OCI-LY1 (cell line): ENCODE measurements around the gene COL8A1.
"Not testable (repeated sequence)": the region's sequence is repeated elsewhere in the genome, so short reads cannot be mapped to it uniquely, and the experiment has no call there.

ENCODE experiments used
- H2AFZ ChIP-seq: fragments of 200-600 bp; sonication (generic), shearing (Covaris generic); 2 replicates; pipeline ENCODE4 v1.6.0; 2014; ENCODE audit warnings: antibody characterized with exemption, mild to moderate bottlenecking, low read length
- H3F3A ChIP-seq: fragments of 200-600 bp; sonication (generic), shearing (Covaris generic); 2 replicates; pipeline ENCODE4 v1.6.0; 2014; ENCODE audit warnings: mild to moderate bottlenecking, antibody characterized with exemption, low read length, moderate library complexity; ENCODE audit not compliant: insufficient read depth
- H3K27ac ChIP-seq: fragments of 200-600 bp; sonication (generic); 2 replicates; pipeline ENCODE4 v1.5.1; 2014; ENCODE audit warnings: low read length, mixed run types, mild to moderate bottlenecking, low read depth; ENCODE audit not compliant: poor library complexity, severe bottlenecking
- H3K27me3 ChIP-seq: fragments of 200-600 bp; sonication (generic); 2 replicates; pipeline ENCODE4 v1.6.0; 2014; ENCODE audit warnings: antibody characterized with exemption, mild to moderate bottlenecking, low read length, moderate library complexity; ENCODE audit not compliant: insufficient read depth
- H3K36me3 ChIP-seq: fragments of 200-600 bp; sonication (generic); 2 replicates; pipeline ENCODE4 v1.6.1; 2014; ENCODE audit warnings: mild to moderate bottlenecking, antibody characterized with exemption, low read length, moderate library complexity, mixed read lengths; ENCODE audit not compliant: insufficient read depth
- H3K4me1 ChIP-seq: fragments of 200-600 bp; sonication (generic); 2 replicates; pipeline ENCODE4 v1.5.1; 2014; ENCODE audit warnings: mild to moderate bottlenecking, low read length, moderate library complexity; ENCODE audit not compliant: insufficient read depth, severe bottlenecking
- H3K4me2 ChIP-seq: fragments of 200-600 bp; sonication (generic), shearing (Covaris generic); 2 replicates; pipeline ENCODE4 v1.6.1; 2014; ENCODE audit warnings: low read length
- H3K4me3 ChIP-seq: fragments of 200-600 bp; sonication (generic); 2 replicates; pipeline ENCODE4 v1.5.1; 2014; ENCODE audit warnings: low read length, low read depth, mild to moderate bottlenecking, mixed read lengths; ENCODE audit not compliant: poor library complexity, severe bottlenecking
- H3K79me2 ChIP-seq: fragments of 200-600 bp; shearing (Covaris generic); 2 replicates; pipeline ENCODE4 v1.6.1; 2016; ENCODE audit warnings: mixed run types, low read length, mixed read lengths; ENCODE audit not compliant: insufficient read depth
- H3K9ac ChIP-seq: fragments of 200-600 bp; sonication (generic), shearing (Covaris generic); 2 replicates; pipeline ENCODE4 v1.6.1; 2014; ENCODE audit warnings: mild to moderate bottlenecking, low read length, mixed read lengths
- H3K9me2 ChIP-seq: fragments of 200-600 bp; sonication (generic), shearing (Covaris generic); 2 replicates; pipeline ENCODE4 v1.6.1; 2014; ENCODE audit warnings: low read depth, mild to moderate bottlenecking, low read length, mixed read lengths
- H3K9me3 ChIP-seq: fragments of 200-600 bp; shearing (Covaris generic); 2 replicates; pipeline ENCODE4 v1.6.1; 2014; ENCODE audit warnings: low read length, mixed read lengths
- H4K20me1 ChIP-seq: fragments of 200-600 bp; sonication (generic), shearing (Covaris generic); 2 replicates; pipeline ENCODE4 v1.6.0; 2016; ENCODE audit warnings: mild to moderate bottlenecking, low read length; ENCODE audit not compliant: insufficient read depth
- EZH2 ChIP-seq: fragments of 200-600 bp; sonication (generic), shearing (Covaris generic); IDR thresholded peaks from 2 replicates; pipeline ENCODE4 v1.8.0; 2017; ENCODE audit warnings: borderline replicate concordance, mixed run types, mild to moderate bottlenecking, antibody characterized with exemption, low read length, moderate library complexity, mixed read lengths
- TF ChIP-seq, protein P1 (sequence below): fragments of 200-600 bp; sonication (generic), shearing (Covaris generic); IDR thresholded peaks from 2 replicates; pipeline ENCODE4 v1.5.1; 2017; ENCODE audit warnings: mild to moderate bottlenecking, antibody characterized with exemption, low read length, moderate library complexity, mixed read lengths

COL8A1 gene

DNA sequence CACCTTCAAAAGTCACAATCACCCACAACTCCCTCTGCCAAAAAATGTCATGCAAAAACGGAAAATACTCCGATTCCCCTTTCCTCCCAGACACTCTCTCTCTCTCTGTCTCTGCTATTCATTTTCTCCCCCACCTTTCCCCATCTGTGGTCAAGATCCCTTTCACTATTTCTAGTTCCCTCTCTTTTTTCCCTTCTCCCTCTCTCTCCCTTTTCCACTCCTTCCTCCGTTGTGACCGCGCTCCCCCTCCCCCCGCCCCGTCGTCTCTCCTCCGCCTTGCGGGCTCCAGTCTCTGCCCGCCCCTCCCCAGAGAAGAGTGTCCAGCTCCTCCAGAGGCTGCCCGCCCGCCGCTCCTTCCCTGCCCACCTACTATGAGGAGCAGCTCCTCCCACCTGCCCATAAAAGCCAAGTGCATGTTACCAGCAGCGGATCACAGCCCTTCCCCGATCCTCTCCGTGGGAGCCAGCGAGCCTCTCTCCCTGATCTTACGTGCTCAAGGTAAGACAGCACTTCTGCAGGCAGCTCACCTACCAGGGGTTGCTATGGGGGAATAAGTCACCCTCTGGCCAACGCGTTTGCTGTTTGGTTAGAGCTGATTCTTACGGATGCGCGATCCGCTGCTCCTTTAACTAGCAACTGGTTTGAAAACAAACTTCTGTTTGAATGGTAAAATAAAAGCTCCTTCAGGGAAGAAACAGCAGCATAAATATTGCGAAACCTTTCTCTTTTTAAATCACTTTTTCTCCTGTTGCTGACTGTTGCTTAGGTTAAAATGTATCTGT lies at the start of gene COL8A1:
TSS of gene COL8A1 (plus strand) at position 428 of the 782 bp plus-strand sequence. CDS start 152,089 bp downstream, outside the sequence.
- no peak within 1 kb of the TSS for H3K4me2 ChIP-seq
- H3F3A ChIP-seq, result no peaks in the 10 kb centered on the region
- H3K27me3 ChIP-seq, result no peaks in the 10 kb centered on the region
- no peaks in the 10 kb centered on the region for H3K36me3 ChIP-seq
- no peak within 1 kb of the TSS for H3K9ac ChIP-seq
- H3K79me2 ChIP-seq, result no peaks in the 10 kb centered on the region
- no peak within 1 kb of the TSS for H3K27ac ChIP-seq
- no peak within 1 kb of the TSS for H2AFZ ChIP-seq
- no peak within 1 kb of the TSS for H3K4me3 ChIP-seq
- TF ChIP-seq EZH2, result no peak
- TF ChIP-seq, protein P1, sequence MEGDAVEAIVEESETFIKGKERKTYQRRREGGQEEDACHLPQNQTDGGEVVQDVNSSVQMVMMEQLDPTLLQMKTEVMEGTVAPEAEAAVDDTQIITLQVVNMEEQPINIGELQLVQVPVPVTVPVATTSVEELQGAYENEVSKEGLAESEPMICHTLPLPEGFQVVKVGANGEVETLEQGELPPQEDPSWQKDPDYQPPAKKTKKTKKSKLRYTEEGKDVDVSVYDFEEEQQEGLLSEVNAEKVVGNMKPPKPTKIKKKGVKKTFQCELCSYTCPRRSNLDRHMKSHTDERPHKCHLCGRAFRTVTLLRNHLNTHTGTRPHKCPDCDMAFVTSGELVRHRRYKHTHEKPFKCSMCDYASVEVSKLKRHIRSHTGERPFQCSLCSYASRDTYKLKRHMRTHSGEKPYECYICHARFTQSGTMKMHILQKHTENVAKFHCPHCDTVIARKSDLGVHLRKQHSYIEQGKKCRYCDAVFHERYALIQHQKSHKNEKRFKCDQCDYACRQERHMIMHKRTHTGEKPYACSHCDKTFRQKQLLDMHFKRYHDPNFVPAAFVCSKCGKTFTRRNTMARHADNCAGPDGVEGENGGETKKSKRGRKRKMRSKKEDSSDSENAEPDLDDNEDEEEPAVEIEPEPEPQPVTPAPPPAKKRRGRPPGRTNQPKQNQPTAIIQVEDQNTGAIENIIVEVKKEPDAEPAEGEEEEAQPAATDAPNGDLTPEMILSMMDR, result no peak
- no peaks in the 10 kb centered on the region for H3K9me2 ChIP-seq
- no peaks in the 10 kb centered on the region for H3K4me1 ChIP-seq
- H4K20me1 ChIP-seq, result no peaks in the 10 kb centered on the region
- no peaks in the 10 kb centered on the region for H3K9me3 ChIP-seq

DNA sequence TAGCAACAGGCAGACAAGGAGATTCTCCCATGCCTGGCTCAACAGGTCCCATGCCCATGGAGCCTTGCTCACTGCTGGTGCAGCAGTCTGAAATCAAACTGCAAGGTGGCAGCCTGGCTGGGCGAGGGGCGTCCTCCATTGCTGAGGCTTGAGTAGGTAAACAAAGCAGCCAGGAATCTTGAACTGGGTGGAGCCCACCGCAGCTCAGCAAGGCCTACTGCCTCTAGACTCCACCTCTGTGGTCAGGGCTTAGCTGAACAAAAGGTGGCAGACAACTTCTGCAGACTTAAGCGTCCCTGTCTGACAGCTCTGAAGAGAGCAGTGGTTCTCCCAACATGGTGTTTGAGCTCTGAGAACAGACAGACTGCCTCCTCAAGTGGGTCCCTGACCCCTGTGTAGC lies 49.2 kb upstream of the COL8A1 start:
- not testable (repeated sequence) for H3K4me3 ChIP-seq, H3K27ac ChIP-seq, H3F3A ChIP-seq, H3K4me2 ChIP-seq, H3K9me3 ChIP-seq, H4K20me1 ChIP-seq, H3K4me1 ChIP-seq, H3K9ac ChIP-seq, H3K79me2 ChIP-seq, H2AFZ ChIP-seq, H3K27me3 ChIP-seq, H3K36me3 ChIP-seq, H3K9me2 ChIP-seq

DNA sequence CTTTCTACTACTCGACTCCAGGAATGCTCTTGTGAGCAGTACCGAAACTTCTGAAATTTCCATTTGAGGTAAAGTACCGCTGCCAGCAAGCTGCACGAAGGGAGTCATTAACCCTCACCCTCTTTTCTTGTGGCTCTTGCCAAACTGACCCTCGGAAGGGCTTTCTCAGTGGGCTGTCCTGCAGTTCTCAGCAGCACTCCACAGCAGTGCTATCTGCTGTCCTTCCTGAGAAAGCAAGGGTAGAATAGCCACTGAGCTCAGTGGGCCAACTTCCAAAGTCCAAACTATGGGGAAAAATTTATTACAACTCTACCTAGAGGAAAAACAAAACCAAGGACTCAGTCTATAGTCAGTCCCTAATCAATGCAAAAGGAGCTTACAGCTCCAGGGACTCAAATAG lies 38.5 kb upstream of the COL8A1 start:
- Histone ChIP-seq H3K9me3 (no peaks in the 10 kb centered on the region), H4K20me1 (no peaks in the 10 kb centered on the region), H3K4me3 (no peak overlapping the region), H3K36me3 (no peaks in the 10 kb centered on the region), H2AFZ (no peak overlapping the region), H3K27ac (no peak overlapping the region), H3K27me3 (no peaks in the 10 kb centered on the region), H3F3A (no peaks in the 10 kb centered on the region), H3K4me2 (no peak overlapping the region), H3K79me2 (no peaks in the 10 kb centered on the region), H3K9ac (no peak overlapping the region), H3K4me1 (no peaks in the 10 kb centered on the region), H3K9me2 (no peaks in the 10 kb centered on the region)
- TF ChIP-seq EZH2, result no peak
- TF ChIP-seq, protein P1, result no peak

DNA sequence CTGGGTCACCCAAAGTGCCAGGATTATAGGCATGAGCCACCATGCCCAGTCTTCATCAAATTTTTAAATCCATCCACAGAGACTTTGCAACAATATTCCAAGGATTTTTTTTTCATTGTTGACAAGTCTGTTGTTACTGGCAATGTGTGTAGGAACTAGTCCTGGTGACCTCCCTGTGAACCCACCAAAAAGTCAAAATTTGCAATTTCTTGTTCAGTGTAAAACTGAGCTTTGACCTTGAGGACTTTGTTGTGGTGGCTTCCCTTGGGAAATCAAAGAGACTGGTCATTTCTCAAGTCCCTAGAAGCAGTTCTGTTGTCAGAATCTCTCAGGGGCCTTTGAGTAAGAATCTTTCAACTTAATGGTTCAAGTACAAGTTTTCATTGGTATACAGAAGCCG lies 36.9 kb upstream of the COL8A1 start:
- Histone ChIP-seq H3K4me2 (no peak overlapping the region), H4K20me1 (no peaks in the 10 kb centered on the region), H3K4me3 (no peak overlapping the region), H3K27ac (no peak overlapping the region), H3K36me3 (no peaks in the 10 kb centered on the region), H3K79me2 (no peaks in the 10 kb centered on the region), H3K4me1 (no peaks in the 10 kb centered on the region), H3F3A (no peaks in the 10 kb centered on the region), H3K9me2 (no peaks in the 10 kb centered on the region), H2AFZ (no peak overlapping the region), H3K9me3 (no peaks in the 10 kb centered on the region), H3K9ac (no peak overlapping the region), H3K27me3 (no peaks in the 10 kb centered on the region)
- TF ChIP-seq, protein P1, result no peak
- no peak for TF ChIP-seq EZH2
